Measurements from ENCODE around the gene TSC1.

Gene TSC1

DNA sequence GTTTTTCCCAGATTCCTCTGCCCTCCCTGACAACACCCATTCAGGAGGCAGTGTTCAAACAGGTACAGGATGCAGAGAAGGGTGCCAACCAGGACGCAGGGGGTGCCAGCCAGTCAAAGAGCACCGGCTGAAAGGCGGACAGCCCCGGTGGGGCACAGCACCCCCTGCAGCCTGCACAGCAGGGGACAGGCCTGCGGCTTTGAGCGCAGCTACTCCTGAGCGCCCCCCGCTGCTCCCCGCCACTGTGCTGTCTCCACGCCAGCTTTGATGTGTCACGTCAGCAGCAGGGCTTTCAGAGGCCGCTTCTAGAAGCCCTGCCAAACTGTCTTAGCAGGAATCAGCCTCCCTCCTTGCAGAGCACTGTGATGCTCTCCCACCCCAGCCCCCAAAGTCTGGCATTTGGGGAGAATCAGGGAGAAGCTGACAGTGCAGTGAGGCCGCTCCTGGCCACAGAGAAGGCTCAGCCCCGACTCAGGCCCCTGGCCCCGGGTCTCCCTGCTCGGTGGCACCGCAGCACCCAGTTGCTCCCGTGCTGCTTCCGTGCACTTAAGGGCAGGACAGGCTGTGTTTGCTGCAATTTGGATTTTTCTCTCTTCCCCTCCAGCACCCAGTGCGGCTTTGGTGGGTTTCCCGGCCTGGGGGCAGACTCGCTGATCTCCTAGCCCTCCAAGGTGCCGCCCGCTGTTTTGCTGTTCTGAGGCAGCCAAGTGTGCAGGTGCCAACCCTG lies 86.6 kb downstream of the TSC1 start:
- DNase-seq, result no peak

DNA sequence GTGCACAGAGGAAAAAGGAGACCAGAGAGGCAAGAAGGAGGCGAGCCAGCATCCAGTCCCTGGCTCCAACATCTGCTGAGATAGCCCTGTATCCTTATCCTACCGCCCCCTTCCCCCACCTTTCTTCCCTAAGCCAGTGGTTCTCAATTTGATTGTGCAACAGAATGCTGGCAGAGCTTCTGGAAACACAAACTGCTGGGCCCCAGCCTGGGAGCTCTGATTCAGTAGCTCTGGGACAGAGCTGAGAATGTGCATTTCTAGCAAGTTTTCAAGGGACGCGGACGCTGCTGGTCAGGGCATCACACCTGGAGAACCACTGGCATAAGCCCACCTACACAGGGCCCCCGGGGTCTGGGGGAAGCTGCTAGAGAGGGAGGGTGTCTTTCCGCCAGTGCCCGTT lies 87.4 kb downstream of the TSC1 start:
- no peak for DNase-seq

DNA sequence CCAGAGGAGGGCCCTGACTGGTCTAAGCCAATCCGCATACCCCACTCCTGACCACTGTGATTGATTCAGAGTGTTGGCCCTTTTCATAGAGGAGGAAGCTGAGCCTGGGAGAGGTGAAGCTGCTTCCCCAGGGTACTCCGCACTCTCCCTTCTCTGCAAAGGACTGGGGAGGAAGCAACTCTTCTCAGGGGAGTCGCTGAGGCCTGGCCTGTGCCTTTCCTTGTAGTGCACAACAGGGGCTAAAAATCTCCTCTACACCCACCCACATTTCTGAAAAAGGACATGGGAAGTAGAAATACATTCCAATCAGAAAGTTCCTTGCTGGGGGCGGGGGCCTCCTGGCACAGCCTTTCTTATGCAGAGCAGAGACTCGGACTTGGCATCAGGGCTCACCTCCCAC lies 88.5 kb downstream of the TSC1 start:
- DNase-seq, result no peak

DNA sequence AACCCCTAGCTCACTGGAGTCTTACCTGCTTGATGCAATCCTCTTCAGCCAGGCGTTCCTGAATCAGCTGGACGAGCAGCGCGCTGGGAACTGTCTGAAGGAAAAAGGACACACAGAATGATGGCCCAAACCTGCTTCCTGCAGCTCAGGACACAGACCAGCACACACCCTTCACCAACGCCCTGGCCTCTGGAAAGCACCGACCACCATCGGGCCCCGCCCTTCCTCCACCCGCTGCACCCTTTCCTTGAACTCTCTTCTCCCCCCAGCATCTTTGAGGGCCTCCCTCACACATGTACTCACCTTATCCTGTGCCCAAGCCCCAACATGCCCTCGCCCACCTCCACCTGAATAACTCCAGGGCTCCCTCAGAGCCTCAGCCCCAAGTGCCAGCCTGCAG lies 89.6 kb downstream of the TSC1 start:
- no peak for DNase-seq

DNA sequence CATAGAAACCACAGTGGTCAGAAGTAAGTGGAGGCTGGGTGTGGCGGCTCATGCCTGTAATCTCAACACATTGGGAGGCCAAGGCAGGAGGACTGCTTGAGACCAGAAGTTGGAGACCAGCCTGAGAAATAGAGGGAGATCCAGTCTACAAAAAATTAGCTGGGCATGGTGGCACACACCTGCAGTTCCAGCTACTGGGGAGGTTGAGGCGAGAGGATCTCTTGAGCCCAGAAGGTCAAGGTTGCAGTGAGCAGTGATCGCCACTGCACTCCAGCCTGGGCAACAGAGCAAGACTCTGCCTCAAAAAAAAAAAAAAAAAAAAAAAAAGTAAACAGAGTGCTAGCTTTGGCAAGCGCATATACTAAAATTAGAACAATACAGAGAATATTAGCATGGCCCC lies 90.9 kb downstream of the TSC1 start:
- no peak for DNase-seq

DNA sequence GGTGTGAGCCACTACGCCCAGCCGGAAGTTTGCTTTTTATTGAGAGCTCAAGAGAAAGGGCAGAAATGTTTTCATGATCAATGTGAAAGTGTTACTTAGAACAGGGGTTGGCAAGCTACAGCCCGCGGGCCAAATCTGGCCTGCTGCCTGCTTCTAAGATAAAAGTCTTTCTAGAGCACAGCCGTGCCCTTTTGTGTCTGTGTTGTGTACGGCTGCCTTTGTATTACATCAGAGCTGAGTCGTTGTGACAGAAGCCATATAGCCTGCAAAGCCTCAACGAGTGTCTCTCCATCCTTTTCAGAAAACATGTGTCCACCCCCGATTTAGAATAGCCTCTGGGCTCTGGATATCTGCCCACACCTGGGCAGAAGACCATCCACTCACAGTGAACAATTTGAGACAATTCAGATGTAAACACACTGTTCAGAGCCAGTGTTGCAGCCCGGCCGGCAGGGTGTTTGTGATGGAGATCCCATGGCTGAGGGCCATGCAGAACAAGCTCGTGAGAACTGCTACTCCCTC lies 95.2 kb downstream of the TSC1 start:
- DNase-seq, result no peak

DNA sequence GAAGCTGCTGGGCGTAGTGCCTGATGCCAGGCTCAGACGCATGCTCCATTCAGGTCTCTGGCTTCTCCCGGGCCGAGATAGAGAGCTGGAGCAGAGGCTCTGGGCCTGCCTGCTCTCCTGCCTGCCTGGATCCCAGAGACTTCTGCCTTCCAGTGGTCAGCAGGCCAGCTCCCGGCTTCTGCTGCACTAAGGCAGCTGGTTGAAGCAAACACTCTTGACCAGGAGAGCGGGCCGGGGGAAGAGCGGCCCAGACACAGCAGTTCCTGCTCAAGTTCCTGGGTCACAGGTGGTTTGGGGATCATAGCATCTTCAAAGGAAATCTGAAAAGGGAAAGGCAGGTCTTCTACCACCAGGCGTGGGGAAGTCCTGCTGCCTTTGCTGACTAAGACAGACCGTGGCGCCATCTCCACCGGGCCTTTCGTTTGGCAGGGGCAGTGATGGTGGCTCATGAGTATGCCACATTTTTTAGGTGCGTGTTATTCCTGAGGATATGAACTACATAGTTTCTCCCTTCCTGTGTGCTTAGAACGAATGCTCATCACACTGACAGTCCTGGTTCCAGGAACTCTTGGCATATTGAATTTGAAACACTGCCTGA lies 97.4 kb downstream of the TSC1 start:
- DNase-seq, result no peak

DNA sequence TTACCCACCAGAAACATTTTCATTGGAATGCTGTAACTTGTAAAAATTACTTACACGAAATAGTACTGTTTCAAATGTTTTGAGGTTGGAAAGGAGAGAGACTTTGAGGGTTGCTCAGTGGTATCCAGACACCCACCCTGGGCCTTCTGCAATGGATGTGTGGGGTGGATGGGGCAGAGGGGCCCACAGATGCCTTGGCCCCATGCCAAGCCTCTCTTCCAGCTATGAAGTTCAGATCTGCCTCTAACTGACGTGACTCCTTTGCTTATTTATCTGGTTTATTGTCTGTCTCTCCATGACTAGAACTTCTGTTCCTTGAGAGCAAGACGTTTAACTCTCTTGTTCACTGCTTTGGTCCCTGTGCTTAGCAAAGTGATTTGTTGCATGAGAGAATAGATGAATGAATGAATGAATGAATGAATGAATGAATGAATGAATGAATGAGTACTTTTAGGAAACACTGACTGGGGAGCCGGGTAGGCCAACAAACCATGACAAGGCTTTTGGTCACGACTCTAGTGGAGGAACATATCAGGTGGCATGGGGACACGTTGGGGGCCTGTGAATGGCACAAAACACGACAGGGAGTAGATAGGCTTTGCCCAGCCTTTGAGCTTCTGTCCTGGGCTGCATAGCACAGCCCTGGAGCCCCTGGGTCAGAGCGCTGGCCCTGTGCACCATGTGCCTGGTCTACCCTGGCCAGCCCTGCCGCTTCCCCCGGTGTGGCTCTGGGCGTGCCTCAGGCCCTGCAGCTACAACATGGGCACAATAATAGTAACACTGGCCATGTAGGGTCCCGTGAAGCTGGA lies 98.1 kb downstream of the TSC1 start:
- DNase-seq, result no peak

DNA sequence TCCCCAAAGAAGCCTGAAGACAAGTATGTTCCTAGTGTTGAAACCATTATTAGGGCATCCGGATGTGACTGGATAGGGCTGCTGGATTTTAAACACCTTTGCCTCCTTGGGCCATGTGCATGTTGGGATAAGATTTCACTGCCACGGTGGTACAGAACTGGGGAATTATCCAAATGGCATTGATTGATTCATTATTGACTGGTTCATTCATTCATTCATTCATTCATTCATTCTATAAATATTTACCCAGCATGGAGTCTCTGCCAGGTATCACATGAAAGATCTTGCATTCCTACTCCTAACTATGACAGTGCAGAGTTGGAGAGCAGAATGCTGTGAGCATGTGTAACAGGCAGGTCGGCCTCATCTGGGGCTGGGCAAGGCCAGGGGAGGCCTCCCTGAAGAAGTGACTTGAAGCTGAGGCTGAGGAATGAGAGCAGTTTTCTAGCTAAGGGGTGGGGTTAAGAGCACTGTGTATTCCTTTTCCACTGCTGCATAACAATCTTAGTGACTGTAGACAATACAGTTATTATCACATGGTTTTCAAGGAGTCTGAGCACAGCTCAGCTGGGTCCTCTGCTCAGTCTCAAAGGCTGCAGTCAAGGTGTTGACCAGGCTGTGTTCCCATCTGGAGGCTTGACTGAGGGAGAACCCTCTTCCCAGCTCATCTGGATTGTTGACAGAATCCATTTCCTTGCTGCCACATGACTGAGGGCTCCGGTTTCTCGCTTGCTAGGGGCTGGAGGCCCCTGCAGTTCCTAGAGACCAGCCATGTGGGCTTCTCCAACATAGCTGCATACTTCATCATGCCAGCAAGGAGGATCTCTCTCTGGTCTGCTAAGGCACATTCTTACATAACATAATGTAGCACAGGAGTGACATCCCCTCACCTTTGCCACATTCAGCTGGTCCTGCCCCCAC lies 102.0 kb downstream of the TSC1 start:
- DNase-seq, result no peak
